Neural progenitor cell (in vitro differentiated cells): ENCODE results near the gene DPYD. TPM values are rescaled to one million over a fixed set of nuclear protein-coding genes. Genes with fewer than 3 reads are reported as not detected.

Source experiments
- DNase-seq: peaks from one replicate; pipeline ENCODE4 v3.0.0-alpha.2; 2016; ENCODE audit warnings: low spot score
- H2AFZ ChIP-seq: fragments of 200-600 bp; sonication (generic); replicated peaks from 2 replicates; pipeline ENCODE4 v1.6.1; 2016; ENCODE audit warnings: antibody characterized with exemption
- H3F3A ChIP-seq: fragments of 200-600 bp; sonication (generic); 2 replicates; pipeline ENCODE4 v1.6.1; 2016; ENCODE audit warnings: antibody characterized with exemption, low read depth
- H3K27ac ChIP-seq: fragments of 200-600 bp; sonication (generic); 2 replicates; pipeline ENCODE4 v1.5.1; 2016; ENCODE audit warnings: mild to moderate bottlenecking
- H3K27me3 ChIP-seq: fragments of 200-600 bp; sonication (generic); 2 replicates; pipeline ENCODE4 v1.6.1; 2016; ENCODE audit warnings: mild to moderate bottlenecking, moderate library complexity
- H3K36me3 ChIP-seq: fragments of 200-600 bp; sonication (generic); 2 replicates; pipeline ENCODE4 v1.5.1; 2016
- H3K4me1 ChIP-seq: fragments of 200-600 bp; sonication (generic); 2 replicates; pipeline ENCODE4 v1.6.1; 2016; ENCODE audit warnings: mixed run types
- H3K4me2 ChIP-seq: fragments of 200-600 bp; sonication (generic); 2 replicates; pipeline ENCODE4 v1.6.1; 2016
- H3K4me3 ChIP-seq: fragments of 200-600 bp; sonication (generic); 2 replicates; pipeline ENCODE4 v1.5.1; 2016
- H3K79me2 ChIP-seq: fragments of 200-600 bp; sonication (generic); 2 replicates; pipeline ENCODE4 v1.6.1; 2016; ENCODE audit warnings: low read depth
- H3K9ac ChIP-seq: fragments of 200-600 bp; sonication (generic); 2 replicates; pipeline ENCODE4 v1.6.1; 2016
- H3K9me3 ChIP-seq: fragments of 200-600 bp; sonication (generic); 2 replicates; pipeline ENCODE4 v1.5.1; 2016; ENCODE audit warnings: low read depth
- H4K20me1 ChIP-seq: fragments of 200-600 bp; sonication (generic); 2 replicates; pipeline ENCODE4 v1.6.1; 2016; ENCODE audit warnings: low read depth
- H3K27ac Mint-ChIP-seq: 3 replicates; pipeline ENCODE4 v1.8.0; 2021; ENCODE audit warnings: mixed read lengths
- H3K27me3 Mint-ChIP-seq: 2 replicates; pipeline ENCODE4 v1.8.0; 2022; ENCODE audit warnings: low read depth, mild to moderate bottlenecking, inconsistent platforms, moderate library complexity, mixed read lengths; ENCODE audit not compliant: insufficient read depth
- H3K36me3 Mint-ChIP-seq: 3 replicates; pipeline ENCODE4 v1.8.0; 2021; ENCODE audit warnings: mixed read lengths
- H3K4me1 Mint-ChIP-seq: 3 replicates; pipeline ENCODE4 v1.8.0; 2021; ENCODE audit warnings: mixed read lengths
- H3K4me3 Mint-ChIP-seq: 3 replicates; pipeline ENCODE4 v1.8.0; 2021; ENCODE audit warnings: mild to moderate bottlenecking, moderate library complexity, mixed read lengths
- H3K9me3 Mint-ChIP-seq: 3 replicates; pipeline ENCODE4 v1.8.0; 2020; ENCODE audit warnings: mixed read lengths
- CTCF ChIP-seq: fragments of 200-600 bp; sonication (generic); IDR thresholded peaks from 2 replicates; pipeline ENCODE4 v1.5.1; 2017; ENCODE audit warnings: antibody characterized with exemption, mild to moderate bottlenecking
- EZH2 ChIP-seq: fragments of 200-600 bp; sonication (generic); IDR thresholded peaks from 2 replicates; pipeline ENCODE4 v1.6.1; 2017; ENCODE audit warnings: antibody characterized with exemption, mild to moderate bottlenecking, moderate library complexity
- EZH2phosphoT487 ChIP-seq: fragments of 200-600 bp; sonication (generic); IDR thresholded peaks from 2 replicates; pipeline ENCODE4 v1.6.1; 2017; ENCODE audit warnings: antibody characterized with exemption
- total RNA-seq: library from RNA; depleted of rRNA; stranded (reverse); fragments of >200 nt; gene quantifications from 2 replicates; pipeline ENCODE4 v1.2.3, GENCODE V29; 2015; ENCODE audit warnings: low replicate concordance

Gene DPYD
- total RNA-seq, 1 donor from 2014 or later, result 0.43 TPM

GRCh38 chr1:97137862-97138514, 782.8 kb downstream of the DPYD start:
- DNase-seq, result peak; percentile 43
- Mint-ChIP-seq H3K27me3 (no peaks in the 10 kb centered on the region), H3K9me3 (peaks cover 4% of the 10 kb centered on the region), H3K27ac (peak overlapping the region; percentile 34), H3K4me3 (no peak overlapping the region), H3K4me1 (peaks cover 15% of the 10 kb centered on the region), H3K36me3 (no peaks in the 10 kb centered on the region)
- Histone ChIP-seq H3K4me3 (no peak overlapping the region), H3K4me2 (no peak overlapping the region), H3K4me1 (peaks cover 7% of the 10 kb centered on the region), H2AFZ (peak overlapping the region; percentile 59), H3F3A (no peaks in the 10 kb centered on the region), H3K9ac (no peak overlapping the region), H3K9me3 (no peaks in the 10 kb centered on the region), H3K79me2 (no peaks in the 10 kb centered on the region), H3K27me3 (no peaks in the 10 kb centered on the region), H3K36me3 (no peaks in the 10 kb centered on the region), H3K27ac (no peak overlapping the region), H4K20me1 (no peaks in the 10 kb centered on the region)
- TF ChIP-seq CTCF, result peak; percentile 59
- TF ChIP-seq EZH2phosphoT487, result no peak
- TF ChIP-seq EZH2, result no peak

GRCh38 chr1:97136996-97137395, 783.8 kb downstream of the DPYD start:
- Histone ChIP-seq H3K36me3 (no peaks in the 10 kb centered on the region), H3K9ac (no peak overlapping the region), H3K27me3 (no peaks in the 10 kb centered on the region), H3F3A (no peaks in the 10 kb centered on the region), H3K79me2 (no peaks in the 10 kb centered on the region), H3K4me1 (peaks cover 7% of the 10 kb centered on the region), H3K9me3 (no peaks in the 10 kb centered on the region), H4K20me1 (no peaks in the 10 kb centered on the region), H3K4me2 (no peak overlapping the region), H2AFZ (no peak overlapping the region), H3K27ac (no peak overlapping the region), H3K4me3 (no peak overlapping the region)
- Mint-ChIP-seq H3K36me3 (no peaks in the 10 kb centered on the region), H3K27ac (no peak overlapping the region), H3K4me1 (peaks cover 13% of the 10 kb centered on the region), H3K9me3 (peaks cover 4% of the 10 kb centered on the region), H3K27me3 (no peaks in the 10 kb centered on the region), H3K4me3 (no peak overlapping the region)
- no peak for DNase-seq
- TF ChIP-seq CTCF (no peak), EZH2 (no peak), EZH2phosphoT487 (no peak)

- H3K27me3 ChIP-seq, result no peaks in the 10 kb centered on the region
- H3K9me3 ChIP-seq, result no peaks in the 10 kb centered on the region
- H3K27ac Mint-ChIP-seq, result no peak overlapping the region
- no peaks in the 10 kb centered on the region for H3K36me3 Mint-ChIP-seq
- H3K36me3 ChIP-seq, result no peaks in the 10 kb centered on the region
- H2AFZ ChIP-seq, result peak overlapping the region; percentile 43
- no peaks in the 10 kb centered on the region for H3K79me2 ChIP-seq
- TF ChIP-seq EZH2 (no peak), CTCF (no peak), EZH2phosphoT487 (no peak)
- no peak overlapping the region for H3K4me2 ChIP-seq
- no peak overlapping the region for H3K4me3 ChIP-seq
- H3K4me3 Mint-ChIP-seq, result no peak overlapping the region
- peaks cover 7% of the 10 kb centered on the region for H3K4me1 ChIP-seq
- H3K9me3 Mint-ChIP-seq, result peaks cover 4% of the 10 kb centered on the region
- no peak overlapping the region for H3K27ac ChIP-seq
- DNase-seq, result no peak
- H3K27me3 Mint-ChIP-seq, result no peaks in the 10 kb centered on the region
- no peaks in the 10 kb centered on the region for H4K20me1 ChIP-seq
- peaks cover 12% of the 10 kb centered on the region for H3K4me1 Mint-ChIP-seq
- H3F3A ChIP-seq, result no peaks in the 10 kb centered on the region
- no peak overlapping the region for H3K9ac ChIP-seq
These were observed 784.9 kb downstream of the DPYD start for GRCh38 chr1:97135972-97136371.
